UCSD-AML1 (cell line): Measurements from ENCODE around the gene TRPT1.

Source experiments
- DNase-seq: peaks from one replicate; lab custom pipeline; 2025; ENCODE audit not compliant: unreplicated experiment; lab: John Stamatoyannopoulos, UW

The TRPT1 gene

GRCh38 chr11:64180891-64181290 lies 45.1 kb downstream of the TRPT1 start:
- no peak for DNase-seq

GRCh38 chr11:64178951-64179639 lies 46.9 kb downstream of the TRPT1 start:
- no peak for DNase-seq

DNA sequence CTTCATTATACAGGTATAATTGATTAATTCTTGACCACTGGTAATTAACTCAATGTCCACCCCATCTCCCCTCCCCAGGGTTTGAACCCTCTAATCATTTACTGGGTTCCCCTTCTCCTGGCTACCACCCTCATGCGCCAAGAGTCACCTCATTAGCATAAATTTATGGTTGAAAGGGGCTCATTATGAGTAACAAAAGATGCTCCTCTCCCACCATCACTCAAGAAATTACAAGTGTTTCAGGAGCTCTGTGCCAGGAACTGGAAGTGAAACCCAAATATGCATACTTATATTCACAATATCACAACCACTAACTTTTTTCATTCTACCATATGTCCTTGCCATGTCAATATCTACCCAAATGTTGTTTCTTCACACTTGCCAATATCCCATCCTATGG lies 47.8 kb downstream of the TRPT1 start:
- no peak for DNase-seq

- DNase-seq = no peak
Observed at GRCh38 chr11:64176751-64177150, 49.2 kb downstream of the TRPT1 start.
